GM12874 (cell line): ENCODE data around the gene GART.

Experiments
- TF ChIP-seq, protein P1 (sequence below): IDR thresholded peaks from 2 replicates; pipeline ENCODE4 v1.5.1; 2011; ENCODE audit warnings: low read depth, mild to moderate bottlenecking, control low read depth, low read length, moderate library complexity; ENCODE audit not compliant: insufficient read depth

GART gene

DNA sequence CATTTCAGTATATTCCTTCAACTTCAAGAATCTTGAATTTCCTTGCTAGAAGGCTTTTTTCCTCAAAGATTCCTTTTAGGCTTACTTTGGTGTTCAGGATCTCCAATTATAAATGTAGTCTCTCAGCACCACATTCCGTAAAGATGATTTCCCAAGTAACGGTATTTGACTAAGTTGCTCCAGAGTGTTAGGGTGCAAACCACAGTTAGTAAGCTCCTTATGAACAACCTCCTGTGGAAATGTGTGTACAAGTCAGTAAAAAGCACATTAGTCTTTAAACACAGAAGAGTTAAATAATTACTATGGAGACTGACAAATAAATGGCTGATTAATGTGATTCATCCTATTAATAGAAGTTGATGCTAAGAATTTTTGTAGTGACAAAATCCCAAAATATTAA, 36.3 kb upstream of the GART start:
- TF ChIP-seq, protein P1, sequence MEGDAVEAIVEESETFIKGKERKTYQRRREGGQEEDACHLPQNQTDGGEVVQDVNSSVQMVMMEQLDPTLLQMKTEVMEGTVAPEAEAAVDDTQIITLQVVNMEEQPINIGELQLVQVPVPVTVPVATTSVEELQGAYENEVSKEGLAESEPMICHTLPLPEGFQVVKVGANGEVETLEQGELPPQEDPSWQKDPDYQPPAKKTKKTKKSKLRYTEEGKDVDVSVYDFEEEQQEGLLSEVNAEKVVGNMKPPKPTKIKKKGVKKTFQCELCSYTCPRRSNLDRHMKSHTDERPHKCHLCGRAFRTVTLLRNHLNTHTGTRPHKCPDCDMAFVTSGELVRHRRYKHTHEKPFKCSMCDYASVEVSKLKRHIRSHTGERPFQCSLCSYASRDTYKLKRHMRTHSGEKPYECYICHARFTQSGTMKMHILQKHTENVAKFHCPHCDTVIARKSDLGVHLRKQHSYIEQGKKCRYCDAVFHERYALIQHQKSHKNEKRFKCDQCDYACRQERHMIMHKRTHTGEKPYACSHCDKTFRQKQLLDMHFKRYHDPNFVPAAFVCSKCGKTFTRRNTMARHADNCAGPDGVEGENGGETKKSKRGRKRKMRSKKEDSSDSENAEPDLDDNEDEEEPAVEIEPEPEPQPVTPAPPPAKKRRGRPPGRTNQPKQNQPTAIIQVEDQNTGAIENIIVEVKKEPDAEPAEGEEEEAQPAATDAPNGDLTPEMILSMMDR = no peak

DNA sequence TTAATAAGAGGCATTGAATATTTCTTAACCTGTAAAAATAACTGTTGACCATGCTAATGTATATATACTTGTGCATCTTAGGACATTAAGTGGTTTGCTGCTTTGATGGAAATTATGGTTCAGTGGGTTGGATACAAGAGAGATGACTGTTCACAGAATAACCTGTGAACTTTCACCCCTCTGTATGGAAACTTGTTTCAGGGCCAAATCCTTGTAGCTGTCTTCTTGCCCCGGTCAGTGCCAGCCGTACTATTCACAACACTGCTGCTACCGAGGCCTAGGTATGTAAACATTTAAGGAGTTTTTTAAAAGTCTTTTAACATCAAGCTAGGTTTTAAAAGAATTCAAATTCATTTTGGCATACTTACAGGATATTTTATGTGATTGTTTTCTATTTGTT, 30.4 kb upstream of the GART start:
- TF ChIP-seq, protein P1 = no peak

DNA sequence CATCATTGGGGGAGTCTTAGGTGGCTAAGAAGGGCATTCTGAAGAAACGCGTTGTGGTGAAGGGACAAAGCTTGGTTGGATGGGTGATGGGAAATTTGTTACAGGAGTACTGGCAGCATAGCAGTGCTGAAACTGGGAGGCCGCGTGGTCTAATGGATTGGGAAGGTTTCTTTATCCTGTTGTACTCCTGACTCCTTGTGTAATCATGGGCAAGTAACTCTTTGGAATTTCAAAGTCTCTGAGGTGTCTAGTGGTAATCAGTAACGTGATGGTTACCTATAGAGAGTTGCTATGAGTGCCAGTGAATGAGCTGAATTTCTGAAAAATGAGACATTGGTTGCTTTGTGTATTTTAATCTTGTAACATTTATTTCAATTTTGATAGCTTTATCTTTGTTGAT, 28.1 kb upstream of the GART start:
- TF ChIP-seq, protein P1 = no peak

DNA sequence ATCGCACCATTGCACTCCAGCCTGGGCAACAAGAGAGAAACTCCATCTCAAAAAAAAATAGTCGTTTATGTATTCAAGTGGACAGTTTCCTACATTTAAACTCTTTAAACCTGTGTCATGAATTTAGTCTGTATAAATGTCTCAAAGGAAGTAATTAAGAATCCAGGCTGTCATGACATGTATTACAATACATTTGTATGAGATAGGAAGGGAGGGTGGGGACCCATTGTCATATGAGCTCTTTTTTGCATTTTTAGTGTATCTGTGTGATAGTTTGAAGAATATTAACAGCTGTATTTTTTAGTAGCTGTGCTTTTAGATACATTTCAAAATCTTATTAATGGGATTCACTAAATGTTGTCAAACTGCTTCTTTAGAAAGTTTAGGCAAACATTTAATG, 26.5 kb upstream of the GART start:
- TF ChIP-seq, protein P1 = no peak

DNA sequence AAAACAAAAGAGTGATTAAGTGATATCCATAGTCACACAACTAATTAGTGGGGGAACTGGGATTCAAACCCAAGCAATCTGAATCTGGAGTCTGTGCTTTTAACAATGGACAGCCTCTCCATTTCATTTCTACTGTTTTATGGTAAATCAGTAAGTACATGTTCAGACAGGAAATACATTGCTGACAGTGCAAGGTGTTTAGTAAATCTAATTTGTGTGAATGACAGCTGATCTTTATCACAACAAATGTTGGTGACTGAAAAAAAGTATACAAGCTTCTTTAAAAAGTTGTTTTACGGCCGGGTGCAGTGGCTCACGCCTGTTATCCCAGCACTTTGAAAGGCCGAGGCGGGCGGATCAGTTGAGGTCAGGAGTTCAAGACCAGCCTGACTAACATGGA, 26.0 kb upstream of the GART start:
- TF ChIP-seq, protein P1 = no peak

DNA sequence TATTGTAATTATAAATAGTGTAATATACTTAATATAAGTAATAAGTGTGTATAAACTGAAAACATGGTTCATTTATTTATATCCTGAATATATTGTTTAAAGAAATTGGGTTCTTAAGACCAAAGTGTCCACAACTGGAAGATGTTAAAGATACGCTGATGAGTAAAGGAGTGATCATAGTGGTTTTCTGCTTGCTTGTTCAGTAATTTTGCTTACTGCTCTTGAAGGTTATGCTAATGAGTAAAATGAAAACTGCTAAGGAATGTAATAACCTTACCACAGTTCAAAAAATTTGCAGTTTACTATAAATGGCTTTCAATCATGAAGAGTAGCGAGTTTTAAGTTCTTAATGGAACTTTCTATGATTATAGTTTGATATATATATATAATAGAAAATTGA, 24.6 kb upstream of the GART start:
- TF ChIP-seq, protein P1 = no peak

DNA sequence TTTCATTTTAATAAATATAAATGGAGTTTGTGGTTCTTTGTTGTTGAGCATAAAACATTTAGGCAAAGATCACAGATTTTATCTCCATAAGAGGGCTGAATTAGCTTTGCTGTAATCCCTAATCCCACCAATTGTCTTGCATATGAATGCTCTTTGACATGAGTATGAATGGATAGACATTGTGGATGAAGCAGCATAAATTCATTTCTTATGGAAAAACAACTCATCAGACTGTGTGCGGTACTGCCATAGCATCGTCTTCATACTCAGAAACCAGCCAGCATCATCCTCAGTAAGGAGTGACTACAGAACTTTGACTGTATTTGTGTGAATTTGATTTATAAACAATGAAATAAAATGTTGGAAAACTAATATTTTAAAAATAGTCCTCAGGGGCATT, 20.5 kb upstream of the GART start:
- TF ChIP-seq, protein P1 = no peak

DNA sequence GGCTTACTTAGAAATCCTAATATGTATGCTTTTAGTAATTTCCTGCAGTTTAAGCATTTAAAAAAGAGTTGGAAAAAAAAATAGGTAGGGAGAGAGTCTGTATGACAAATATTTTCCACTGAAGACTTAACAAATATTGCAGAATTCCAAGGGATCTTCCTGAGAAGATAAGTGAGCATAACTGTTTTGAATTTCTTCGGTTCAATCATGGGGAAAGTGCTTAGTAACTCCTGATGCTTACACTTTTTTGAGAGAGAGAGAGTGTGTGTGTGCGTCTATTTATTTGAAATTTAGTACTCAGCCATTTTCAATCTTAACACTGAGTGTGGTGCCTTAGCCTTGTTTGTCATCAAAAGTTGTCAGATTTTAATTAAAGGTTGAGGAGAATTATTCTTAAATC, 19.5 kb upstream of the GART start:
- TF ChIP-seq, protein P1 = no peak
